Measurements from ENCODE around the gene NOS1AP. TPM values are rescaled to one million over a fixed set of nuclear protein-coding genes. Genes with fewer than 3 reads are reported as not detected.
"Not testable (repeated sequence)": the region's sequence is repeated elsewhere in the genome, so short reads cannot be mapped to it uniquely, and the experiment has no call there.

The NOS1AP gene
- total RNA-seq, 4 donors from 2014 or later: 1.1 to 3.5 (median 2.6) TPM

GRCh38 chr1:162169031-162169790 is 99.7 kb downstream of the NOS1AP start:
- intact Hi-C loops (cut with DNase I; ENCODE audit: low total_unique reads): no loop called here
- no peak overlapping the region for H3K4me3 ChIP-seq (ENCODE audit: low read depth, poor library complexity, severe bottlenecking)
- whole genome bisulfite sequencing, 2 donors: 69 to 88% methylated on average over 7 of the region's 7 CpGs
- no peak for DNase-seq (ENCODE audit: low spot score in 2 of 2)
- TF ChIP-seq, protein P1, sequence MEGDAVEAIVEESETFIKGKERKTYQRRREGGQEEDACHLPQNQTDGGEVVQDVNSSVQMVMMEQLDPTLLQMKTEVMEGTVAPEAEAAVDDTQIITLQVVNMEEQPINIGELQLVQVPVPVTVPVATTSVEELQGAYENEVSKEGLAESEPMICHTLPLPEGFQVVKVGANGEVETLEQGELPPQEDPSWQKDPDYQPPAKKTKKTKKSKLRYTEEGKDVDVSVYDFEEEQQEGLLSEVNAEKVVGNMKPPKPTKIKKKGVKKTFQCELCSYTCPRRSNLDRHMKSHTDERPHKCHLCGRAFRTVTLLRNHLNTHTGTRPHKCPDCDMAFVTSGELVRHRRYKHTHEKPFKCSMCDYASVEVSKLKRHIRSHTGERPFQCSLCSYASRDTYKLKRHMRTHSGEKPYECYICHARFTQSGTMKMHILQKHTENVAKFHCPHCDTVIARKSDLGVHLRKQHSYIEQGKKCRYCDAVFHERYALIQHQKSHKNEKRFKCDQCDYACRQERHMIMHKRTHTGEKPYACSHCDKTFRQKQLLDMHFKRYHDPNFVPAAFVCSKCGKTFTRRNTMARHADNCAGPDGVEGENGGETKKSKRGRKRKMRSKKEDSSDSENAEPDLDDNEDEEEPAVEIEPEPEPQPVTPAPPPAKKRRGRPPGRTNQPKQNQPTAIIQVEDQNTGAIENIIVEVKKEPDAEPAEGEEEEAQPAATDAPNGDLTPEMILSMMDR (IDR thresholded peaks at IDR 0.05): no peak
- no peak for TF ChIP-seq POLR2A (IDR thresholded peaks at IDR 0.05)

DNA sequence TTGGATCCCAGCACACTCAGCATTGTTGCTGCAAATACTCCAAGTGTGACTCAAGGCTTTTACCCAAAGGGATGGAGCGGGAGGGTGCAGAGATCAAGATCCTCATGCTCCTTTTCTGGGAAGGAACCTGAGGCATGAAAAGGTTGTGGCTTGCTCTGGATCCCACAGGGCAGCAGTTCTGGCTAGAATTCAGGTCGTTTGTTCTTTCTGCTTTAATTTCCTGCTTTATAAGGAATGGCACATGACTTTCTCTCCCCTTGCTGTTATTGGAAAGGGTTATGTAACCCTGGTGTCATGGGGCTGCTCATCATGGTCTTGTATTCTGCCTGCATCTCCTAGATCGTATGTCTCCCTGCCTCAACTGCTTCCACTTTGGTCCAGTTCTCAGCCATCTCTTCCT is 101.6 kb downstream of the NOS1AP start:
- no peak for TF ChIP-seq POLR2A (IDR thresholded peaks at IDR 0.05)
- TF ChIP-seq, protein P1 (IDR thresholded peaks at IDR 0.05): no peak
- no peak overlapping the region for H3K4me3 ChIP-seq (ENCODE audit: low read depth, poor library complexity, severe bottlenecking)
- 57 to 61% methylated on average over 3 of the region's 3 CpGs for WGBS, 2 donors
- intact Hi-C loops (cut with DNase I; ENCODE audit: low total_unique reads): no loop called here
- DNase-seq (ENCODE audit: low spot score in 2 of 2): no peak

DNA sequence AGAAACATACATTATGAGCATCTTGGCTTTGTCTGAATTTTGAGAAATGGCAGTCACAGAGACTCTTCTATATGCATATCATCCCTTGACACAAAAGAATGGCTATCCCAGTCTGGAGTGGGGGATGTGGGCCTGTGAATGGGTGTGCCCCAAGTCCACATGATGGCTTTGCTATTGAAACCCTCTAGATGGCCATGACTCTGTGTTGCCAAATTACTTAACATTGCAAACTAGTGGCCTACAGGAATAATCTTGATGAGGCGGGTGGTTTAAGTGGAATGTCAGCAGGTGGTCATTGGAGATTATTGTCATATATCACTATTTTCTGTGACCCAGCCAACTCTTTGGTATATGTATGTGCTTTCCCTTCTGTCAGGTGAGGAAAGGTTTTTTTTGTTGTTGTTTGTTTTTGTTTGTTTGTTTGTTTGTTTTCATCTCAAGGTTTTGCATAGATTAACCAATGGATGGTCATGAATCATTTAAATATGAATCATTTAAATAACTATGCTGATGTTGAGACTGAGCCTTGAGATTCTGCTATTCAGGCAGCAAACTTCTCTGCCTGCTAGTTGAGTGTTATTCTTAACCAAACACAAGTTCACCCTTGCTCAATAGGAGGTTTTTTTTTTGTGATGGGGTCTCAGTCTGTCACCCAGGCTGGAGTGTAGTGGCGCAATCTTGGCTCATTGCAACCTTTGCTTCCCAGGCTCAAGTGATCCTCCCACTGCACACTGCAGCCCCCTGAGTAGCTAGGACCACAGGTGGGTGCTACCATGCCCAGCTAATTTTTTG is 103.0 kb downstream of the NOS1AP start:
- no peak overlapping the region for H3K4me3 ChIP-seq (ENCODE audit: low read depth, poor library complexity, severe bottlenecking)
- no peak for TF ChIP-seq POLR2A (IDR thresholded peaks at IDR 0.05)
- TF ChIP-seq, protein P1 (IDR thresholded peaks at IDR 0.05): no peak
- WGBS, 2 donors: 93 to 100% methylated on average over 2 of the region's 2 CpGs
- no peak for DNase-seq (ENCODE audit: low spot score in 2 of 2)
- intact Hi-C loops (cut with DNase I; ENCODE audit: low total_unique reads): no loop called here

DNA sequence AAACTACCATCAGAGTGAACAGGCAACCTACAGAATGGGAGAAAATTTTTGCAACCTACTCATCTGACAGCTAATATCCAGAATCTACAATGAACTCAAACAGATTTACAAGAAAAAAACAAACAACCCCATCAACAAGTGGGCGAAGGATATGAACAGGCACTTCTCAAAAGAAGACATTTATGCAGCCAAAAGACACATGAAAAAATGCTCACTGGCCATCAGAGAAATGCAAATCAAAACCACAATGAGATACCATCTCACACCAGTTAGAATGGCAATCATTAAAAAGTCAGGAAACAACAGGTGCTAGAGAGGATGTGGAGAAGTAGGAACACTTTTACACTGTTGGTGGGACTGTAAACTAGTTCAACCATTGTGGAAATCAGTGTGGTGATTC is 104.1 kb downstream of the NOS1AP start:
- H3K4me3 ChIP-seq (ENCODE audit: low read depth, poor library complexity, severe bottlenecking); DNase-seq (ENCODE audit: low spot score in 2 of 2); intact Hi-C loops (cut with DNase I; ENCODE audit: low total_unique reads): not testable (repeated sequence)
- 94 to 95% methylated on average over 1 of the region's 1 CpG for WGBS, 2 donors

GRCh38 chr1:162174027-162174426 is 104.5 kb downstream of the NOS1AP start:
- DNase-seq (ENCODE audit: low spot score in 2 of 2); intact Hi-C loops (cut with DNase I; ENCODE audit: low total_unique reads); H3K4me3 ChIP-seq (ENCODE audit: low read depth, poor library complexity, severe bottlenecking): not testable (repeated sequence)
- 92 to 95% methylated on average over 2 of the region's 4 CpGs for WGBS, 2 donors

DNA sequence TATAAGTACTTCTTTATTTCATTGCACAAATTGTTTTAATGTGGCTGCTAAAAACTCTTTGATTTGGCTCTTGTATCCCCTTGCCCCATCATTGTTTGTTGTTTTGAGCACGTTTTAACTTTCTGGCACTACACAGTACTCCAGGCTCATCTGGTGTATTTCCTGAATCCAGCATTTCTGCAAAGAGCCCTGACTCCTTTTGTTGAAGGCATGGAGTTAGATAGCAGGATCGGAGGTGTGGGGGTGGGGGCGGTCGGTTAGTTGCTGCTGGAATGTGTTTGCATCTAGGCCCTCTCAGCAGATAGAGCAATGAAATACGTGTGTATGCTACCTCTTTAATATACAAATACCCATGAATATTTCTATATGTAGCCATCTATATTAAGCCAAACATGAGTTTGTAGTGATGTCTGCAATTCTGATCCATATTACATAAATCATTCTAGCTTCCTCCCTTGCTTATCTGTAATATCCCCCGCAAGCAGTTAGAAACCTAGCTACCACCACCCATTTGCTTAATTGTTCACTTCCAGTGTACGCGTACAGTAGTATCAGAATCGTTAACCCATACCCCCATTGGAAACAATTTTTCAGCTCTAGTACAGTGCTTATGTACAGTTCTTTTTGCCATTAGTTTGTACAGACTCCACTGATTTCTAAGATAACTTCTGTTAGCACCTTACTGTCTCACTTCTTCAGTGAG is 106.0 kb downstream of the NOS1AP start:
- 72 to 77% methylated on average over 9 of the region's 9 CpGs for WGBS, 2 donors
- H3K4me3 ChIP-seq (ENCODE audit: low read depth, poor library complexity, severe bottlenecking): no peak overlapping the region
- DNase-seq (ENCODE audit: low spot score in 2 of 2): no peak
- TF ChIP-seq, protein P1 (IDR thresholded peaks at IDR 0.05): no peak
- no peak for TF ChIP-seq POLR2A (IDR thresholded peaks at IDR 0.05)
- intact Hi-C loops (cut with DNase I; ENCODE audit: low total_unique reads): no loop called here

Data from lower leg skin (tissue), 4 donors.